H1 (cell line): ENCODE results near the gene GPR162. TPM values are rescaled to one million over a fixed set of nuclear protein-coding genes. Genes with fewer than 3 reads are reported as not detected.

Experiments
- CTCF ChIA-PET: fragments of 300-600 bp; sonication (Branson Sonifier 250); formaldehyde crosslinking; loops from one replicate; lab custom pipeline; 2021; ENCODE audit not compliant: partially characterized antibody; lab: Charles Lee
- POLR2A ChIA-PET: fragments of 300-600 bp; sonication (Branson Sonifier 250); formaldehyde crosslinking; loops from one replicate; lab custom pipeline; 2021; ENCODE audit warnings: inconsistent platforms; ENCODE audit not compliant: partially characterized antibody; lab: Charles Lee
- DNase-seq, 2 experiments: peaks; one replicate each; pipeline versions ENCODE4 v3.0.0 to v3.0.0-alpha.2; 2010 to 2022; ENCODE audit warnings: low spot score in 2 of 2, low read depth in 1 of 2, mixed read lengths in 1 of 2
- FAIRE-seq: peaks from 2 replicates; lab custom pipeline; 2011; peaks lifted over from hg19 to GRCh38; lab: Jason Lieb, UNC
- H2AFZ ChIP-seq: 2 replicates; pipeline ENCODE4 v1.8.1; 2012; ENCODE audit warnings: low read length, inconsistent platforms
- H2AK5ac ChIP-seq: 2 replicates; pipeline ENCODE4 v1.6.1; 2013; ENCODE audit warnings: low read depth, low read length
- H2BK120ac ChIP-seq: replicated peaks from 2 replicates; pipeline ENCODE3; 2013; ENCODE audit warnings: low read depth, low read length, inconsistent platforms
- H2BK12ac ChIP-seq: 2 replicates; pipeline ENCODE4 v1.6.1; 2013; ENCODE audit warnings: low read depth, low read length
- H2BK15ac ChIP-seq: 2 replicates; pipeline ENCODE4 v1.6.1; 2013; ENCODE audit warnings: low read length
- H2BK20ac ChIP-seq: 2 replicates; pipeline ENCODE4 v1.6.1; 2013; ENCODE audit warnings: low read length
- H2BK5ac ChIP-seq: 2 replicates; pipeline ENCODE4 v1.6.1; 2013; ENCODE audit warnings: low read depth, low read length
- H3K14ac ChIP-seq: 2 replicates; pipeline ENCODE4 v1.6.1; 2013; ENCODE audit warnings: inconsistent platforms; ENCODE audit not compliant: insufficient read length
- H3K18ac ChIP-seq: 2 replicates; pipeline ENCODE4 v1.6.1; 2013; ENCODE audit warnings: low read length; ENCODE audit errors: extremely low read depth
- H3K23ac ChIP-seq: 2 replicates; pipeline ENCODE4 v1.6.1; 2013; ENCODE audit warnings: inconsistent platforms; ENCODE audit not compliant: insufficient read length
- H3K23me2 ChIP-seq: 2 replicates; pipeline ENCODE4 v1.6.1; 2013; ENCODE audit warnings: low read depth, low read length
- H3K27ac ChIP-seq: 2 replicates; pipeline ENCODE4 v1.6.1; 2011; ENCODE audit warnings: low read depth, low read length, inconsistent platforms
- H3K27me3 ChIP-seq, 4 experiments: replicated peaks in 1 of 4; 1 replicate in 1 of 4; 2 replicates in 3 of 4; pipeline versions ENCODE4 v1.6.1 to v1.8.1; 2011 to 2013; ENCODE audit warnings: low read length in 3 of 4, mild to moderate bottlenecking in 3 of 4, inconsistent platforms in 2 of 4, mixed read lengths in 2 of 4, moderate library complexity in 1 of 4; ENCODE audit not compliant: control insufficient read depth in 3 of 4, insufficient read depth in 3 of 4; ENCODE audit errors: extremely low read depth in 1 of 4
- H3K36me3 ChIP-seq, 4 experiments: 2 replicates each; pipeline versions ENCODE4 v1.6.1 to v1.8.1; 2011 to 2013; ENCODE audit warnings: mild to moderate bottlenecking in 4 of 4, low read length in 3 of 4, moderate library complexity in 2 of 4, control low read depth in 1 of 4, inconsistent platforms in 1 of 4; ENCODE audit not compliant: insufficient read depth in 4 of 4, control insufficient read depth in 2 of 4
- H3K4ac ChIP-seq: replicated peaks from 2 replicates; pipeline ENCODE3; 2013; ENCODE audit warnings: low read length, low read depth, mixed read lengths, inconsistent platforms; ENCODE audit not compliant: insufficient read length
- H3K4me1 ChIP-seq, 4 experiments: replicated peaks in 1 of 4; 1 replicate in 1 of 4; 2 replicates in 3 of 4; pipeline versions ENCODE4 v1.6.1 to v1.8.1; 2011 to 2013; ENCODE audit warnings: low read length in 3 of 4, inconsistent platforms in 2 of 4, mixed read lengths in 1 of 4; ENCODE audit not compliant: insufficient read depth in 4 of 4, control insufficient read depth in 3 of 4
- H3K4me2 ChIP-seq, 2 experiments: 2 replicates each; pipeline versions ENCODE4 v1.6.1 to v1.8.1; 2011 to 2013; ENCODE audit warnings: low read depth in 2 of 2, low read length in 2 of 2, control low read depth in 1 of 2, inconsistent platforms in 1 of 2, mild to moderate bottlenecking in 1 of 2; ENCODE audit not compliant: insufficient read depth in 1 of 2
- H3K4me3 ChIP-seq, 4 experiments: fragments of 200-600, 300-600 bp in 1 of 4; sonication (generic), shearing (Covaris generic), sonication (Bioruptor Twin) in 1 of 4; 2 replicates each; pipeline versions ENCODE4 v1.5.1 to v1.8.1; 2011 to 2016; ENCODE audit warnings: low read length in 4 of 4, low read depth in 3 of 4, control low read depth in 2 of 4, inconsistent platforms in 2 of 4, mild to moderate bottlenecking in 2 of 4, mixed read lengths in 1 of 4, moderate library complexity in 1 of 4; ENCODE audit not compliant: insufficient read depth in 2 of 4; ENCODE audit errors: extremely low read depth in 1 of 4
- H3K56ac ChIP-seq: replicated peaks from 2 replicates; pipeline ENCODE3; 2013; ENCODE audit warnings: low read depth, mild to moderate bottlenecking, mixed read lengths, low read length, inconsistent platforms; ENCODE audit not compliant: insufficient read length
- H3K79me1 ChIP-seq: 2 replicates; pipeline ENCODE4 v1.6.1; 2013; ENCODE audit warnings: low read depth, low read length, control low read depth
- H3K79me2 ChIP-seq, 2 experiments: 2 replicates each; pipeline versions ENCODE4 v1.6.1 to v1.8.1; 2012 to 2013; ENCODE audit warnings: low read length in 2 of 2, mild to moderate bottlenecking in 2 of 2, inconsistent platforms in 1 of 2; ENCODE audit not compliant: insufficient read depth in 2 of 2, control insufficient read depth in 1 of 2
- H3K9ac ChIP-seq, 4 experiments: replicated peaks in 1 of 4; 1 replicate in 1 of 4; 2 replicates in 3 of 4; pipeline versions ENCODE4 v1.6.1 to v1.8.1; 2011 to 2013; ENCODE audit warnings: low read depth in 3 of 4, low read length in 3 of 4, control low read depth in 2 of 4, mild to moderate bottlenecking in 2 of 4, moderate library complexity in 2 of 4, inconsistent platforms in 1 of 4; ENCODE audit errors: extremely low read depth in 1 of 4
- H3K9me3 ChIP-seq, 2 experiments: 2 replicates each; pipeline versions ENCODE4 v1.6.1 to v1.8.1; 2012 to 2013; ENCODE audit warnings: mild to moderate bottlenecking in 2 of 2, moderate library complexity in 2 of 2, control low read depth in 1 of 2, inconsistent platforms in 1 of 2, low read depth in 1 of 2, low read length in 1 of 2, mixed read lengths in 1 of 2; ENCODE audit not compliant: insufficient read depth in 2 of 2
- H4K20me1 ChIP-seq, 2 experiments: replicated peaks in 1 of 2; 2 replicates each; pipeline versions ENCODE3 to v1.8.1; 2011 to 2013; ENCODE audit warnings: inconsistent platforms in 2 of 2, low read length in 2 of 2, mild to moderate bottlenecking in 1 of 2; ENCODE audit not compliant: insufficient read depth in 2 of 2, control insufficient read depth in 1 of 2
- H4K5ac ChIP-seq: 2 replicates; pipeline ENCODE4 v1.6.1; 2013; ENCODE audit warnings: low read length, low read depth, mixed read lengths, inconsistent platforms; ENCODE audit not compliant: insufficient read length
- H4K8ac ChIP-seq: 2 replicates; pipeline ENCODE4 v1.8.0; 2013; ENCODE audit warnings: mild to moderate bottlenecking, moderate library complexity, low read length, inconsistent platforms; ENCODE audit not compliant: insufficient read depth; ENCODE audit errors: extremely low read depth
- H4K91ac ChIP-seq: replicated peaks from 2 replicates; pipeline ENCODE3; 2013; ENCODE audit warnings: low read length, mixed read lengths, inconsistent platforms; ENCODE audit not compliant: insufficient read length
- CHD2 ChIP-seq: IDR thresholded peaks from 2 replicates; pipeline ENCODE4 v1.6.1; 2012; ENCODE audit warnings: low read length, improper control_type of control experiment
- CREB1 ChIP-seq: IDR thresholded peaks from 2 replicates; pipeline ENCODE4 v1.6.1; 2012; ENCODE audit warnings: inconsistent platforms
- EP300 ChIP-seq, 2 experiments: IDR thresholded peaks; 1 replicate in 1 of 2; 2 replicates in 1 of 2; pipeline ENCODE4 v1.6.1; 2011 to 2012; ENCODE audit warnings: low read depth in 2 of 2, low read length in 2 of 2, mild to moderate bottlenecking in 2 of 2, borderline replicate concordance in 1 of 2, inconsistent platforms in 1 of 2, moderate library complexity in 1 of 2
- KDM1A ChIP-seq: fragments of 200-600, 300-600 bp; sonication (generic); IDR thresholded peaks from 2 replicates; pipeline ENCODE4 v1.7.1; 2016; ENCODE audit warnings: mild to moderate bottlenecking, low read length, borderline replicate concordance
- NANOG ChIP-seq: IDR thresholded peaks from 2 replicates; pipeline ENCODE4 v1.6.1; 2011; ENCODE audit warnings: low read length, low read depth, mild to moderate bottlenecking, inconsistent platforms; ENCODE audit not compliant: insufficient read depth, poor library complexity, severe bottlenecking
- NRF1 ChIP-seq: IDR thresholded peaks from 2 replicates; pipeline ENCODE4 v1.6.1; 2011; ENCODE audit warnings: mild to moderate bottlenecking, low read depth, low read length, improper control_type of control experiment
- TAF1 ChIP-seq: IDR thresholded peaks from 2 replicates; pipeline ENCODE4 v1.6.1; 2011; ENCODE audit warnings: mild to moderate bottlenecking, low read depth, low read length
- TAF7 ChIP-seq: optimal IDR thresholded peaks from 2 replicates; pipeline ENCODE3; 2011; ENCODE audit warnings: low read depth, mild to moderate bottlenecking, inconsistent platforms, low read length, moderate library complexity, borderline replicate concordance
- TCF12 ChIP-seq: IDR thresholded peaks from 2 replicates; pipeline ENCODE4 v1.6.1; 2011; ENCODE audit warnings: low read depth, mild to moderate bottlenecking, low read length
- USF2 ChIP-seq: IDR thresholded peaks from 2 replicates; pipeline ENCODE4 v1.6.1; 2011; ENCODE audit warnings: low read length, improper control_type of control experiment
- YY1 ChIP-seq: IDR thresholded peaks from 2 replicates; pipeline ENCODE4 v1.6.1; 2011; ENCODE audit warnings: low read depth, mild to moderate bottlenecking, low read length
- ZNF274 ChIP-seq: IDR thresholded peaks from 2 replicates; pipeline ENCODE4 v1.7.0; 2012; ENCODE audit warnings: low read length, borderline replicate concordance; ENCODE audit errors: extremely low read depth
- WGBS, 2 experiments: shearing (Covaris generic) in 1 of 2; methylation state at CpG; one replicate each; pipeline versions ENCODE4 v1.1.6 to v1.1.7; 2013 to 2015; ENCODE audit warnings: low lambda C conversion rate in 2 of 2, mixed read lengths in 2 of 2, inconsistent platforms in 1 of 2, low coverage in 1 of 2, missing lambda C conversion rate in 1 of 2; ENCODE audit not compliant: insufficient replicate concordance in 2 of 2, insufficient coverage in 1 of 2, insufficient read length in 1 of 2; ENCODE audit errors: extremely low coverage in 1 of 2, missing lambda C conversion rate in 1 of 2; 5-methylcytosine and 5-hydroxymethylcytosine counted together
- polyA plus RNA-seq, 7 experiments: library from polyadenylated mRNA; depleted of rRNA in 3 of 7; stranded (reverse) in 5 of 7; unstranded in 2 of 7; fragments of >200 nt in 5 of 7; fragments of 200-250 nt in 2 of 7; gene quantifications; 1 replicate in 5 of 7; 2 replicates in 1 of 7; 4 replicates in 1 of 7; pipeline versions ENCODE4 v1.2.1 to v1.2.3, GENCODE V29; 2011 to 2013; ENCODE audit warnings: missing spikeins in 2 of 7, mixed read lengths in 2 of 7
- total RNA-seq: library from RNA; stranded (reverse); fragmentation: NEBNext Ultra II Directional; extraction: Animal tissue kit (Norgen Biotek cat#: 25700); gene quantifications from 2 replicates; pipeline ENCODE4 v1.2.1, GENCODE V29; 2021
- TF ChIP-seq, protein P1 (sequence below): IDR thresholded peaks from 2 replicates; pipeline ENCODE4 v1.6.1; 2012; ENCODE audit warnings: inconsistent platforms

The GPR162 gene
- total and polyA plus RNA-seq, 2 of the 8 experiments (the other 6 are each of a cell fraction or from before 2014, with no cell fraction given) = 7.3 to 8.8 TPM

DNA sequence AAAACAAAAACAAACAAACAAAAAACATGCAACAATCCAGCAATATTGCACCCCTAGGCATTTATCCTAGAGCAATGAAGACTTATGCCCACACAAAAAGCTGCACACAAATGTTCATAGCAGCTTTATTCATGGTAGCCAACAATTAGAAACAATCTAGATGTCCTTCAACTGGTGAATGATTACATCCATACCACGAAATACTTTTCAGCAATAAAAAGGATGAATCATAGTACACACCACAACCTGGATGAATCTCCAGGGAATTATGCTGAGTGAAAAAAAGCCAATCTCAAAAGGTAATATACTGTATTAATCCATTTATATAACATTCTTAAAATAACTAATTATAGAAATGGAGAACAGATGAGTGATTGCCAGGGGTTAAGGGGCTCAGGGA lies 14.5 kb upstream of the GPR162 start:
- H2BK12ac ChIP-seq = no peak overlapping the region
- no peaks in the 10 kb centered on the region for H3K23me2 ChIP-seq
- H2BK5ac ChIP-seq = no peak overlapping the region
- no peak overlapping the region for H3K4me2 ChIP-seq
- H3K9ac ChIP-seq = no peak overlapping the region
- no peak overlapping the region for H3K56ac ChIP-seq
- WGBS, 2 experiments = 84% methylated on average over 1 of the region's 1 CpG; no CpG with 5 or more reads in 1 of the 2 experiments
- H3K9me3 ChIP-seq = 0 out of 4 replicates have a peak, but pooled peaks cover 0 to 2% of the 10 kb centered on the region in 2 experiments
- H3K18ac ChIP-seq = no peak overlapping the region
- H4K8ac ChIP-seq = no peak overlapping the region
- no peak overlapping the region for H3K23ac ChIP-seq
- H2BK15ac ChIP-seq = no peak overlapping the region
- no peak overlapping the region for H4K5ac ChIP-seq
- no peak overlapping the region for H2BK20ac ChIP-seq
- no peak overlapping the region for H2BK120ac ChIP-seq
- H3K36me3 ChIP-seq = no peaks in the 10 kb centered on the region
- H3K4ac ChIP-seq = no peak overlapping the region
- ChIA-PET CTCF (interaction anchor here (2.9 kb wide), 1 partner anchor 29 kb away, joined by 9 read pairs; no protein-coding TSS in a partner anchor), POLR2A (interaction anchor here (0.6 kb wide), 1 partner anchor 18 kb away, joined by 3 read pairs; no protein-coding TSS in a partner anchor)
- no peak overlapping the region for H3K14ac ChIP-seq
- H3K4me3 ChIP-seq = no peak overlapping the region
- no peak overlapping the region for H2AFZ ChIP-seq
- no peaks in the 10 kb centered on the region for H4K20me1 ChIP-seq
- H3K79me2 ChIP-seq = no peaks in the 10 kb centered on the region
- H2AK5ac ChIP-seq = no peak overlapping the region
- no peaks in the 10 kb centered on the region for H3K27me3 ChIP-seq
- DNase-seq (no peak), FAIRE-seq (no peak)
- no peak overlapping the region for H3K27ac ChIP-seq
- H4K91ac ChIP-seq = no peak overlapping the region
- peaks cover 0 to 4% (median 2%) of the 10 kb centered on the region in 4 experiments; a peak in 4 of 7 replicates for H3K4me1 ChIP-seq
- H3K79me1 ChIP-seq = no peaks in the 10 kb centered on the region
- TF ChIP-seq TCF12 (no peak), CREB1 (no peak), NRF1 (no peak), EP300 (IDR thresholded peaks at IDR 0.05; ENCODE audit: borderline replicate concordance in 1 of 2, low read depth in 2 of 2, low read length in 2 of 2) (no peak), CHD2 (no peak), KDM1A (no peak), USF2 (no peak), YY1 (no peak), NANOG (no peak), TAF7 (no peak), TAF1 (no peak), ZNF274 (no peak)
- TF ChIP-seq, protein P1, sequence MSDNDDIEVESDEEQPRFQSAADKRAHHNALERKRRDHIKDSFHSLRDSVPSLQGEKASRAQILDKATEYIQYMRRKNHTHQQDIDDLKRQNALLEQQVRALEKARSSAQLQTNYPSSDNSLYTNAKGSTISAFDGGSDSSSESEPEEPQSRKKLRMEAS = no peak
